MM.1S (cell line): Measurements from ENCODE around the gene CSNK2A3.

Experiments
- EZH2 ChIP-seq: fragments of 300-600 bp; sonication (generic); optimal IDR thresholded peaks from 2 replicates; pipeline ENCODE3; 2017; ENCODE audit warnings: low read depth, mild to moderate bottlenecking, antibody characterized with exemption, low read length, mixed read lengths
- TF ChIP-seq, protein P1 (sequence below): fragments of 300-600 bp; sonication (generic); IDR thresholded peaks from 2 replicates; pipeline ENCODE4 v1.5.1; 2016; ENCODE audit warnings: antibody characterized with exemption, low read length, mixed read lengths

DNA sequence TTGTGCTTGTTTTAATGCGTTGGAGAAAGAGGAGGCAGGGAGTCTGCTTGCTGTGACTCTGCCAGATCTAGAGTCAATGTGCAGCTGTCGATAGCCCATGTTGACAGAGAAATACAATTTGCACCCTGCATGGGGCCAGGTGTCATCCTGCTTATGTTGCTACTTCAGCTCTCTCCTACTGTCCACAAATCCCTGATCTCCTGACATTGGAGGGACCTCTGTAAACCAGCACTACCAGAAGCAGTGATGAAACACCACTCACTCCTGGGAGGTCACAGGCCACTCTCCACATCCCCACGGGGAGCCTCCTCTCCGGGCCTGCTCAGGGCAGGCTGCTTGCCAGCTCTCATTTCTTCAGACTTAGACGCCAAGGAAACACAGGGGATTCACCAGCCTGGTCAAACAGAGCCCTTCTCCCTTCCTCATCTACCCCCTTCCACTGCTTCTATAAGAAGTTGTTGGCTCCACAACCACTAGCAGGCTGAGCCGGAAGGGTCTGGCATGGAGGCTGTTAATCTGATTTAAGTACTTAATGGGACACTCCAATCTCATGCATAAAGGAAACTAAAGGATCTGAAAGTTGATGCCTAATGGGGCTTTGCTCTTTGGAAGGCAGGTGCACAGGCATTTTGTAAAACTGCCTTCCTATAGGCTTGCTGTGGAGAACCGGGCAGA lies 29.9 kb upstream of the CSNK2A3 start:
- TF ChIP-seq, protein P1, sequence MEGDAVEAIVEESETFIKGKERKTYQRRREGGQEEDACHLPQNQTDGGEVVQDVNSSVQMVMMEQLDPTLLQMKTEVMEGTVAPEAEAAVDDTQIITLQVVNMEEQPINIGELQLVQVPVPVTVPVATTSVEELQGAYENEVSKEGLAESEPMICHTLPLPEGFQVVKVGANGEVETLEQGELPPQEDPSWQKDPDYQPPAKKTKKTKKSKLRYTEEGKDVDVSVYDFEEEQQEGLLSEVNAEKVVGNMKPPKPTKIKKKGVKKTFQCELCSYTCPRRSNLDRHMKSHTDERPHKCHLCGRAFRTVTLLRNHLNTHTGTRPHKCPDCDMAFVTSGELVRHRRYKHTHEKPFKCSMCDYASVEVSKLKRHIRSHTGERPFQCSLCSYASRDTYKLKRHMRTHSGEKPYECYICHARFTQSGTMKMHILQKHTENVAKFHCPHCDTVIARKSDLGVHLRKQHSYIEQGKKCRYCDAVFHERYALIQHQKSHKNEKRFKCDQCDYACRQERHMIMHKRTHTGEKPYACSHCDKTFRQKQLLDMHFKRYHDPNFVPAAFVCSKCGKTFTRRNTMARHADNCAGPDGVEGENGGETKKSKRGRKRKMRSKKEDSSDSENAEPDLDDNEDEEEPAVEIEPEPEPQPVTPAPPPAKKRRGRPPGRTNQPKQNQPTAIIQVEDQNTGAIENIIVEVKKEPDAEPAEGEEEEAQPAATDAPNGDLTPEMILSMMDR: no peak
- TF ChIP-seq EZH2: no peak
